Fibroblast of skin of scalp (primary cell): Measurements from ENCODE around the gene ZNF341. TPM values are rescaled to one million over a fixed set of nuclear protein-coding genes. Genes with fewer than 3 reads are reported as not detected.
"Not testable (repeated sequence)": the region's sequence is repeated elsewhere in the genome, so short reads cannot be mapped to it uniquely, and the experiment has no call there.

Source experiments
- DNase-seq: peaks from one replicate; pipeline ENCODE4 v3.0.0-alpha.2; 2013
- polyA plus RNA-seq, 2 experiments: library from polyadenylated mRNA; unstranded; fragments of 120-200 nt; gene quantifications; one replicate each; pipeline ENCODE4 v1.2.1, GENCODE V29; 2013; ENCODE audit not compliant: insufficient read length in 2 of 2

ZNF341 gene
- polyA plus RNA-seq (2013, experiment 1 of 2; ENCODE audit: insufficient read length) = 3.0 TPM
- 2.5 TPM for polyA plus RNA-seq (2013, experiment 2 of 2; ENCODE audit: insufficient read length)

DNA sequence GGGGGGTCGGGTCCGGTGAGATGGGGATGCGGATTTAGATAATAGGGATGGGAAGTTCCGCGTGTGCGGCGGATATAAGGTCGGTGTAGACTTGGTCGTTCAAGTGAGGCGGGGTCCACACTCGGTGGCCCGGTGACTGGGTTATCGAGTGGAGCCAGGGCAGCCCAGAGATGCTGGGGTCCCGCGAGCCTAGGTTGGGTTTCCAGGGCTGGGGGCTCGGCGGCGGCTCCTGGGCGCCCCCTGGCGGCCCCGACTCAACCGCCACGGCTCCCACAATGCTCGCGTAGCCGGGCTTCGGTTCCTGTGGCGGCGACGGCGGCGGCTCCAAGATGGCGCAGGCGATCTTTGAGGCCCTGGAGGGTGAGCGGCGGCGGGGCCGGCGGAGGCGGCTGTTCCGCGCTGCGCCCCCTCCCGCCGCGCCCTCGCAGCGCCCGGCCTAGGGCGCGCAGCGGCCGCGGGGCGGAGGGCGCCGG lies at the start of gene ZNF341:
TSS of gene ZNF341 (plus strand) at position 304 of the 473 bp plus-strand sequence. CDS start at position 330, 26 bp downstream.
- DNase-seq = peak; percentile 91

DNA sequence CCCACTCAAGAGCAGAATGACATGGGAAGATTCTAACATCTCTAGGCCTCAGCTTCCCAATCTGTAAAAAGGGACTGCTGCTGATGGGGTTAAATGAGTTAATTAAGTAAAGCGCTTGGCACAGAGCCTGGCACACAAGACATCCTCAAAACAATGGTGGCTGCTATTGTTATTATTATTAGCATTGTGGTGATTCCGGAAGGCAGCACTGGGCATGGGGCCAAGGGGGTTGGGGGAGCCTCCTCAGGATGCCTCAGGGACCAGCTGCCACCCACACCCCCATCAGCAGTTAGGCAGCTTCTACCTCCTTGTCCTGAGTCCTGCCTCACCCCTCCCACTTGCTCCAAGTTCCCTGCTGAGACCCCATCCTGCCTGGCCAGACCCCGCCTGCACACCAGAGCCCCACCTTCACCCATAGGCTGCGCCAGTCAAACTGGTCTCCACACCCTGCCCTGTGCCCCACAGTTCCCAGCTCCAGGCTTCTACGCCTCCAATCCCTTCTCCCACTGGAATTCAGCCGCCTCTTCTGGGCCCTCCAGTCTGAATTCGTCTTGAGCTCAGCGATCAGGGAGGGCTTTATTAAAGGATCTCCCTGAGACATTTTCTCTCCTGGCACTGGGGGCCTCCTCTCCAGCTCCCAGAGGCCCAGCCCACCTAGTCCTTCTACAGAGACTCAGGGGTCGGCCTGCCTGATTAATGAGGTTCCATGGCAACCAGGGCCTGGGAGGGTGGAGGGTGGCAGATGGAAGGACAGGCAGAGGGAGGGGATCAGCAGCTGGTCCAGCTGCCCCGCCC lies 47.1 kb upstream of the ZNF341 start:
- no peak for DNase-seq

GRCh38 chr20:33685328-33686099 lies 46.3 kb upstream of the ZNF341 start:
- no peak for DNase-seq

DNA sequence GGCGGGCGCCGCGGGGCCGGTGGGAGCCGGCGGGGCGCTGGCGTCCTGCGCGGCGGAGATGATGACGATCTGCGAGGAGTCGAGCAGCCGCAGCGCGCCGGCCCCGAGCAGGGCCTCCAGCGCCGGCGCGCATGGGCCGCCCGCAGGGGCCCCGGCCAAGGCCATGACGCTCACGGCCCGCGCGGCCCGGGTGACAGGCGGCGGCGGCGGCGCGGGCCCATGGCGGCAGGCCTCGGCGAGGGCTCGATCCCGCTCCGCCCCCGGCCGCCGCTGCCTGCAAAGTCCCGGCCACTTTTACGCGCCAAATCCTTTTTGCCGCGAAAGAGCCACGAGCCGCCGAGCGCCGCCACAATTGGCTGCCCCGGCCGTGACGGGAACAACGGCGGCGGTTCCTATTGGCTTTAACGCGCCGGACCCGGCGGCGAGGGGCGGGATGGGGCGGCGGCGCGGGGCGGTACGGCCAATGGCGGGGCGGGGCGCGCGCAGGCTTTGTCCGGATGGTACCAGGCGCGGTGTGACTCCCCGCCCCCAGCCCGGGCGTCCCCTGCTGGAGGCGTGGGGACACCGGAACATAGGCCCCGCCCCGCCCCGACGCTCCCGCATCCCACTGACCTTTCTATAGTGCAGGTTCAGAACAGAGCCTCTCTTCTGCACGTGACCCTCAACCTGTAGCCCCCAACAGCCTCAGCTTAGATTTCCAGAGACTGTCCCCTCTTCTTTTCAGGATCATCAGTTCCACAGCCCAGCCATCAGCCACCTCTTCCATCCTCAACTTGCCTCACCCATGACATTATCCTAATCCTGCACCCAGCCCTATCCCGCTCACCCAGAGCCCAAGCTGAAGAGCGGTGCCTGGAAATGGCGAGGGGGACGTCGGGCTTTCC lies 45.5 kb upstream of the ZNF341 start, which contains the start of gene E2F1:
TSS of gene E2F1 (minus strand) at position 286 of the 884 bp plus-strand sequence. CDS start at position 165, 121 bp downstream.
- peak; percentile 95 for DNase-seq

DNA sequence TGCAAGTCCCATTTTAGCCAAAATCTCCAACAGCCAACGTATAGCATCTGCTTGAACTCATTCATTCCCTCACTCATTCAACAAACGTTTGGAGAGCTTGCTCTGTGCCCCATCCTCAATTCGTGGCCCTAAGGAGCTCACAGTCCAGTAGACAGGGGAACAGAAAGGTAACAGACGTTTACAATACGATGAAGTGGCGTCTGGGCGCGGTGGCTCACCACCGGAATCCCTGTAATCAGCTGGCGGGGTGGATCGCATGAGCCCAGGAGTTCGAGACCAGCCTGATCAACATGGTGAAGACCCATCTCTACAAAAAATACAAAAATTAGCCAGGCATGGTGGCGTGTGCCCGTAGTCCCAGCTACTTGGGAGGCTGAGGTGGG lies 44.8 kb upstream of the ZNF341 start:
- no peak for DNase-seq

GRCh38 chr20:33687370-33687915 lies 44.4 kb upstream of the ZNF341 start:
- DNase-seq = no peak

GRCh38 chr20:33687993-33688937 lies 43.5 kb upstream of the ZNF341 start:
- no peak for DNase-seq

- DNase-seq = no peak
Observed at GRCh38 chr20:33688938-33689424, 42.8 kb upstream of the ZNF341 start.

- DNase-seq = no peak
Observed at GRCh38 chr20:33689493-33689892, 42.3 kb upstream of the ZNF341 start.

DNA sequence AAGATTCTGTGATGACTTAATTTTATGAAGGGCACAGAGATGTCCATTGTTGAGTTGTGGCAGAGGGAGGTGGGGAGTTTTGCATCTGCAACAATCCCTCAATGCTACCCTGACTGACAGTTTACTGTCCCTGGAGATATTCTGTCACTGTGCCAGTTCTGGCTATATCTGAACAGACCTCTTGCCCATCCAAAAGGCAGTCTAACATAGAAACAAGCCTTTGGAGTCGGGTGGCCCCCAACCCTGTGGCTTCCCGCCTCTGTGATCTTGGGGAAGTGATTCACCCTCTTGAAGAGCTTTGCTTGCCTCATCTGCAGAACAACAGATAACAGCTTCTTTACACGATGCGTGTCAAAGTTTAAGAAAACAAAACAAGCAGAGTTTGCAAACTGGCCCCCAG lies 41.8 kb upstream of the ZNF341 start:
- peak; percentile 35 for DNase-seq

- no peak for DNase-seq
Observed at GRCh38 chr20:33693289-33693688, 38.5 kb upstream of the ZNF341 start.

DNA sequence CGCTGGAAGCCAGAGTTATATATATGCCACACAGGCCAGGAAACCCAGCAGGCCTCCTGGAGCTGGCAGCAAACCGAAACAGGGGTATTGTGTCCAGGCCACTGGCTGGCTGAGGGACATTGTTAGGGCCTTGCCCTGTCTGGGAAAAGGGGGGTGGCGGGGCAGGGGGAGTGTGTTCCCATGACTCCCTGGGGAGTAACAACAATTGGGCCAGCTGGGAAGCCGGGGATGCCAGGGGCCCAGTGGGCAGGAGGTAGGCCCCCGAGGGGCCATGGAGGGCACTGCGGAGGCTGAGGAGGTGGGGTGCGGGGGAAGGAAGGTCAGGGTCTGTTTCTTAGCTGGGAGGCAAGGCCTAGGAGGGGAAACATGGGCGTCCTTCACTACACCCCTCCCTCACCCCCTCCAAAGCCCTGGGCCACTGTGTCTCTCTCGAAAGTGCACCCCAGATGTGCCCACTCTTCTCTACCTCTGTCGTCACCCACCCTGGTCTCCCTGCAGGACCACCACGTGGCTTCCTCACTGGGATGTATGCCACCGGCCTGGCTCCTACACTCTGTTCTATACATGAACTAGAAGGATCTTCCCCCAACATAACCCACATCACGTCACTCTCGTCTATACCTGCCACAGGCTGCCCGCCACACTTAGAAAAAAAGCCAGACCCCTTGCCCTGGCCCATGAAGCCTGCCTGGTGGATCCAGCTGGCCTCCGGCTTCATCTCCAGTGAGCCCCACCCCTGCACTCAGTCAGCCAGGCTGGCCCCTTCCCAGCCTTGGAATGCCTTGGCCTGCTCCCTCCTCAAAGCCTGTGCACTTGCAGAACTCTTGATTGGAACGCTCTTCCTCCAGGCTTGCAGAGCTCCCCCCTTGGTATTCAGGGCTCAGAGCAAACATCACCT lies 37.8 kb upstream of the ZNF341 start:
- DNase-seq = no peak

- no peak for DNase-seq
Observed at GRCh38 chr20:33694639-33695012, 37.2 kb upstream of the ZNF341 start.

DNA sequence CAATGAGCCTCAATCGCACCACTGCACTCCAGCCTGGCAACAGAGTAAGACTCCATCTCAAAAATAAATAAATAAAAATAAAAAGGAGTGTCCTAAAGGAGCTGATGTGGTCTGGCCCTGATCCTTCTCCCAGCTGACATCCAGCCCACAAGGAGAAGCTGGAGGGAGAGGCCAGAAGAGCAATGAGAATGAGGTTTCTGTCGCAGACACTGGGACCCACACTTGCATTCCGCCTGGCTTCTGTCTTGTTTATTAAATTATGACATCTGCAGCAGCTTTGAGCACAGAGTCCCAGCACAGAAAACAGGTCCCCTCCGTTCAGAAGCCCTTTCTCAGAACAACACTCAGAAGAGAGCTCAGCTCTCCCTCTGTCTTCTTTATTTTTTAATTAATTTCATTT lies 35.3 kb upstream of the ZNF341 start:
- DNase-seq = no peak

DNA sequence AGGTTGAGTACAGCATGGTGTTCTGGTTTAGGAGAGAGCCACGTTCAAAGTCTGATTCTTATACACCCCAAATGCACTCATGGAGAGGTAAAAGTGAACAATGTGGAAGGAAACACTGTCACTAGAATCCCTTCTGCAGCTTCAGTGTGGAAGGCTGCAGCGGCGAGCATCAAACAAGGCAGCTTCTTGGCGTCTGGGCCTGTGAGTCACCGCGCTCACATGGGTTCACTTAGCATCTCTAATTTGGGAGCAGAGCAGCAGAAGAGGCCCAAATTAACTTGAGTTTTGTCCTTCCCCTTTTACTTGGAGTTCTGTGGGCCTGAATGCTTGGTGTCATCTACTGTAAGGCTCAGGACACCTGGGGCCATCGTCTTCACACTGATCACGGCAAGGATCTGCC lies 34.7 kb upstream of the ZNF341 start:
- DNase-seq = peak; percentile 73

GRCh38 chr20:33698966-33699365 lies 32.8 kb upstream of the ZNF341 start:
- DNase-seq = not testable (repeated sequence)

- not testable (repeated sequence) for DNase-seq
Observed at GRCh38 chr20:33700696-33701441, 30.9 kb upstream of the ZNF341 start.

DNA sequence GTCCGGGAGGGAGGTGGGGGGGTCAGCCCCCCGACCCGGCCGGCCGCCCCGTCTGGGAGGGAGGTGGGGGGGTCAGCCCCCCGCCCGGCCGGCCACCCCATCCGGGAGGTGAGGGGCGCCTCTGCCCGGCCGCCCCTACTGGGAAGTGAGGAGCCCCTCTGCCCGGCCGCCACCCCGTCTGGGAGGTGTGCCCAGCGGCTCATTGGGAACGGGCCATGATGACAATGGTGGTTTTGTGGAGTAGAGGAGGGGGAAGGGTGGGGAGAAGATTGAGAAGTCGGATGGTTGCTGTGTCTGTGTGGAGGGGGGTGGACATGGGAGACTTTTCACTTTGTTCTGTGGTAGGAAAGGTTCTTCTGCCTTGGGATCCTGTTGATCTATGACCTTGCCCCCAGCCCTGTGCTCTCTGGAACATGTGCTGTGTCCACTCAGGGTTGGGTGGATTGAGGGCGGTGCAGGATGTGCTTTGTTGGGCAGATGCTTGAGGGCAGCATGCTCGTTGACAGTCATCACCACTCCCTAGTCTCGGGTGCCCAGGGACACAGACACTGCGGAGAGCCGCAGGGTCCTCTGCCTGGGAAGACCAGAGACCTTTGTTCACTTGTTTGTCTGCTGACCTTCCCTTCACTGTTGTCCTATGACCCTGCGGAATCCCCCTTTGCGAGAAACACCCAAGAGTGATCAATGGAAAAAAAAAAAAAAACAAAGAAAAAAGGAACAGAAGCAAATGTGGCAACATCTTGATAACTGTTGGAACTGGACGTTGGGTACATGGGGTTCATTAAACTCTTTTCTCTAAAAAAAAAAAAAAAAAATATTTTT lies 30.0 kb upstream of the ZNF341 start:
- DNase-seq = no peak
